MM.1S (cell line): Measurements from ENCODE around the gene DMWD.
"Not testable (repeated sequence)": the region's sequence is repeated elsewhere in the genome, so short reads cannot be mapped to it uniquely, and the experiment has no call there.

Source experiments
- EZH2 ChIP-seq: fragments of 300-600 bp; sonication (generic); optimal IDR thresholded peaks from 2 replicates; pipeline ENCODE3; 2017; ENCODE audit warnings: low read depth, mild to moderate bottlenecking, antibody characterized with exemption, low read length, mixed read lengths
- TF ChIP-seq, protein P1 (sequence below): fragments of 300-600 bp; sonication (generic); IDR thresholded peaks from 2 replicates; pipeline ENCODE4 v1.5.1; 2016; ENCODE audit warnings: antibody characterized with exemption, low read length, mixed read lengths

DNA sequence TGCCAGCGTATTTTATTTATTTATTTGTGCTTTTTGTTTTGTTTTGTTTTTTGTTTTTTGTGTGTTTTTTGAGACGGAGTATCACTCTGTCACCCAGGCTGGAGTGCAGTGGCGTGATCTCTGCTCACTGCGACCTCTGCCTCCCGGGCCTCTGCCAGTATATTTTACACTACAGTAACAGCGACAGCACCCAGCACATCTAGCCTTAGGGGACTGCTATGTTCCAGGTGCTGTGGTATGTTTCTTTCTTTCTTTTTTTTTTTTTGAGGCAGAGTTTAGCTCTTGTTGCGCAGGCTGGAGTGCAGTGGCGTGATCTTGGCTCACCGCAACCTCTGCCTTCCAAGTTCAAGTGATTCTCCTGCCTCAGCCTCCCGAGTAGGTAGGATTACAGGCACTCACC is 41.2 kb downstream of the DMWD start:
- TF ChIP-seq, protein P1, sequence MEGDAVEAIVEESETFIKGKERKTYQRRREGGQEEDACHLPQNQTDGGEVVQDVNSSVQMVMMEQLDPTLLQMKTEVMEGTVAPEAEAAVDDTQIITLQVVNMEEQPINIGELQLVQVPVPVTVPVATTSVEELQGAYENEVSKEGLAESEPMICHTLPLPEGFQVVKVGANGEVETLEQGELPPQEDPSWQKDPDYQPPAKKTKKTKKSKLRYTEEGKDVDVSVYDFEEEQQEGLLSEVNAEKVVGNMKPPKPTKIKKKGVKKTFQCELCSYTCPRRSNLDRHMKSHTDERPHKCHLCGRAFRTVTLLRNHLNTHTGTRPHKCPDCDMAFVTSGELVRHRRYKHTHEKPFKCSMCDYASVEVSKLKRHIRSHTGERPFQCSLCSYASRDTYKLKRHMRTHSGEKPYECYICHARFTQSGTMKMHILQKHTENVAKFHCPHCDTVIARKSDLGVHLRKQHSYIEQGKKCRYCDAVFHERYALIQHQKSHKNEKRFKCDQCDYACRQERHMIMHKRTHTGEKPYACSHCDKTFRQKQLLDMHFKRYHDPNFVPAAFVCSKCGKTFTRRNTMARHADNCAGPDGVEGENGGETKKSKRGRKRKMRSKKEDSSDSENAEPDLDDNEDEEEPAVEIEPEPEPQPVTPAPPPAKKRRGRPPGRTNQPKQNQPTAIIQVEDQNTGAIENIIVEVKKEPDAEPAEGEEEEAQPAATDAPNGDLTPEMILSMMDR: not testable (repeated sequence)
- not testable (repeated sequence) for TF ChIP-seq EZH2
